GM12892 (cell line): ENCODE data around the gene CDH2.

Source experiments
- POLR2A ChIP-seq: IDR thresholded peaks from 2 replicates; pipeline ENCODE4 v1.6.1; 2011; ENCODE audit warnings: low read depth, low read length, control low read depth
- POLR2AphosphoS5 ChIP-seq: IDR thresholded peaks from 2 replicates; pipeline ENCODE4 v1.6.1; 2011; ENCODE audit warnings: low read depth, low read length, control low read depth

GRCh38 chr18:28120828-28121515 lies 56.0 kb downstream of the CDH2 start:
- TF ChIP-seq POLR2A: no peak
- TF ChIP-seq POLR2AphosphoS5: no peak
